ENCODE measurements around the gene RAC3. TPM values are rescaled to one million over a fixed set of nuclear protein-coding genes. Genes with fewer than 3 reads are reported as not detected.

Gene RAC3
- polyA plus RNA-seq, 6 donors from 2014 or later: not detected

DNA sequence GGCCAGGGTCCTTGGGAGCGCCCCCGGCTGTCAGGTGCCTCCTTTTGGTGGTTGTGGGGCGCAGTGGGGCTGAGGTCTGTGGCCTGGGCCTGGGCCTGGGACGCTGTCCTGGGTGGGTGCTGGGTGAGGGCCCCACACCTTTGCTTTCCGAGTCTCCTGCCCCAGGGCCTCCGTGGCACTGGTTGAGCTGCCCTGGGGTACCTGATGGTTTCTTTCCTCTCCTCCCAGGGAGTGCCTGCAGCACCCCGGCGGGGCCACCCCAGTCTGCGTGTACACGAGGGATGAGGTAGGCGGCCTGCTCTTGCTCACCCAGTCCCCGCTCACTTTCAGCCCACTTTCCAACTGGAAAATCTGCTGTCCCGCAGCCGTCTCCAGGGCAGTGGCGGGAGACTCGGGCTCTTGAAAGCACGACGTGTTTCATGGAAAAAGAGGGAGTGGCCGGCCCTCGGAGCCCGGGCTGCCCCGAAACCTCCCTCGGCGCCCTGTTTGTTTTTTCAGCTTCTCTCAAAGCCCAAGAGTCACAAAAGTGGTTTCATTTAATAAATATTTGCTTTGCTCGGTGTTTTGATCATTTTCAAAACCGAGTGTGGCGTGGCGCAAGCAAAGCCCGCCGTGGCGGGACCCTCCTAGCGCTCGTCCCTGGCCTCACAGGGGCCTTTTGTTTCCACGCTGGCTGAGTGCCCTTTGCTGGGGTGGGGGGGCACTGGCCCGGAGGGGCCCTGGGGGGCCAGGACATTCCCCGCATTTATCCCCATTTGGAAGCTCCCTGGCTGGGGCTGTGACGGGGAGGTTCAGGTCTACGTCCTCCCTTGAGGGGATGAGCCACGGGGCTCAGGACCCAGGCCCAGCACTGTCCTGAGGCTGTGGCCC is 36.6 kb upstream of the RAC3 start:
- Mint-ChIP-seq H3K9me3 (no peaks in the 10 kb centered on the region), H3K4me1 (peaks cover 0 to 18% (median 5%) of the 10 kb centered on the region in 3 donors), H3K27me3 (no peaks in the 10 kb centered on the region)

DNA sequence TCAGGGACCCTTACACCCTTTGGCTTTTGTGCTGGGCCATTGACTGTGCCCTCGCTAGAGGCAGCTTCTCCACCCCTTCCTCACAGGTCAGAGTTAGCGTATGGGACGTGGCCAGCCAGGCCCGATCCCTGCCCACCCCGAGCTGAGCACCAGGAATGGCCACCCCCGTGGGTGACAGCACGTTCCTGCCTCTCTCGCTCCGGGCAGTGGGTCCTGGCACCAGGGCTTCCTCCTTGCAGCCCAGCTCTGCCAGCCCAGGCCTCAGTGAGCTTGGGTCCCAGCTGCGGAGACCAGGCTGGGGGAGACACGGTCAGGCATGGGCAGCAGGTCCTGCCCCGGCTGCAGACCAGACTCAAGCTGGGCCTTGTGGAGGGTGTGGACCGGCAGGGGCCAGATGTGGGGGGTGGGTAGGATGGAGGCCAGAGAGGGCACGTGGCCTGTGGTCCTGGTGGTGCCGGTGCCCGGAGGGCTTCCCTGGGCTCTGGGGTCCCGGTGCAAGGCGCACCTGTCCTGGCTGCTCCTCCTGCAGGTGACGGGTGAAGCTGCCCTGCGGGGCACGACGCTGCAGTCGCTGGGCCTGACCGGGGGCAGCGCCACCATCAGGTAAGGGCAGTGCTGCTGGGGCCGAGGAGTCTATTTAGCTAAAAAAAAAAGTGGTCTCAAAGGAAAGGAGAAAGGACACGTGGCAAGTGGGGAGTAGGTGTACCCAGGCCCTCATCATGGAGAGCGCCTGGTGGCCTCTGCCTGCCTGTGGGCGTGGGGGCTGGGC is 35.8 kb upstream of the RAC3 start:
- DNase-seq (no peak), ATAC-seq (ENCODE audit: low read depth in 2 of 2) (no peak)
- H3K36me3 Mint-ChIP-seq: no peaks in the 10 kb centered on the region
- H3K4me3 Mint-ChIP-seq: no peak overlapping the region
- peaks cover 0 to 18% (median 3%) of the 10 kb centered on the region in 3 donors for H3K4me1 Mint-ChIP-seq
- no peak overlapping the region for H3K27ac Mint-ChIP-seq
- H3K27me3 Mint-ChIP-seq: no peaks in the 10 kb centered on the region
- H3K9me3 Mint-ChIP-seq: no peaks in the 10 kb centered on the region

More for the DNA sequence above, 36.6 kb upstream of the RAC3 start:
- ATAC-seq (ENCODE audit: low read depth in 2 of 2): no peak
- Mint-ChIP-seq H3K36me3 (no peaks in the 10 kb centered on the region), H3K4me3 (no peak overlapping the region), H3K27ac (no peak overlapping the region)
- no peak for DNase-seq

DNA sequence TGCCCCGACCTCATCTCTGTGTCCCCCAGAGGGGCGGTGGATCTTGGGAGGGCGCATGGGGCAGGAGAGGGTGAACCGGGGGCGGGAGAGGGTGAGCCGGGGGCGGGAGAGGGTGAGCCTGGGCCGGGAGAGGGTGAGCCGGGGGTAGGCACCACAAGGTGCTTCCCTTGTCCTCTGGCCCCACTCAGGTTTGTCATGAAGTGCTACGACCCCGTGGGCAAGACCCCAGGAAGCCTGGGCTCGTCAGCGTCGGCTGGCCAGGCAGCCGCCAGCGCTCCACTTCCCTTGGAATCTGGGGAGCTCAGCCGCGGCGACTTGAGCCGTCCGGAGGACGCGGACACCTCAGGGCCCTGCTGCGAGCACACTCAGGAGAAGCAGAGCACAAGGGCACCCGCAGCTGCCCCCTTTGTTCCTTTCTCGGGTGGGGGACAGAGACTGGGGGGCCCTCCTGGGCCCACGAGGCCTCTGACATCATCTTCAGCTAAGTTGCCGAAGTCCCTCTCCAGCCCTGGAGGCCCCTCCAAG is 35.2 kb upstream of the RAC3 start:
- Mint-ChIP-seq H3K9me3 (no peaks in the 10 kb centered on the region), H3K36me3 (no peaks in the 10 kb centered on the region), H3K27ac (no peak overlapping the region), H3K4me1 (peaks cover 0 to 11% (median 0%) of the 10 kb centered on the region in 3 donors), H3K27me3 (no peaks in the 10 kb centered on the region), H3K4me3 (no peak overlapping the region)
- DNase-seq (no peak), ATAC-seq (ENCODE audit: low read depth in 2 of 2) (no peak)

DNA sequence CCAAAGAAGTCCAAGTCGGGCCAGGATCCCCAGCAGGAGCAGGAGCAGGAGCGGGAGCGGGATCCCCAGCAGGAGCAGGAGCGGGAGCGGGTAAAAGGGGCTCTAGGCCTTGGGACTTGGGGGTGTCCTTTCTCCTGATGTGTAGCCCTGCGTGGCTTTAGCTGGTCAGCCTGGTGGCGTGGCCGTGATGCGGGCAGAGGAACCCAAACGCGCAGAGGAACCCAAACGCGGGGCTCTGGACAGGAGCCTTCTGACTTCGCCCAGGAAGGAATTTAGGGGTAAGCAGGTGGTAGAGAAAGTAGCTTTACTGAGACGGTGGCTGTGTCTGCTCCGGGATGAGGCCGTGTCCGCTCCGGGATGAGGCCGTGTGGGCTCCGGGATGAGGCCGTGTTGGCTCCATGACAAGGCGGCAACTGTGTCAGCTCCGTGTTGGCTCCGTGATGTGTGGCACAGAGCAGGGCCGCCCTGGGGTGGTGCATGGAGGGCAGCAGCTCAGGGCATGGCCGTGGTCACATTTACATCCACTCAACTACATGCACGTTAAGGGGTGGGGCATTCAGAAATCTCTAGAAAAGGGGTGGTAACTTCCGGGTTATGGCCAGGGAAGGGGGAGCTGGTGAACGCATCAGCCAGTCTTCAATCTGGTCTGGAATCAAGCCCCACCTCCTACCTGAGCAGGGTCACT is 34.6 kb upstream of the RAC3 start:
- DNase-seq (no peak), ATAC-seq (ENCODE audit: low read depth in 2 of 2) (no peak)
- H3K9me3 Mint-ChIP-seq: no peaks in the 10 kb centered on the region
- peaks cover 0 to 9% (median 0%) of the 10 kb centered on the region in 3 donors for H3K4me1 Mint-ChIP-seq
- no peaks in the 10 kb centered on the region for H3K36me3 Mint-ChIP-seq
- H3K4me3 Mint-ChIP-seq: no peak overlapping the region
- H3K27ac Mint-ChIP-seq: no peak overlapping the region
- H3K27me3 Mint-ChIP-seq: no peaks in the 10 kb centered on the region

- DNase-seq: no peak
- Mint-ChIP-seq H3K27me3 (no peaks in the 10 kb centered on the region), H3K4me3 (no peak overlapping the region), H3K27ac (no peak overlapping the region), H3K9me3 (no peaks in the 10 kb centered on the region), H3K36me3 (no peaks in the 10 kb centered on the region), H3K4me1 (peaks cover 0 to 9% (median 0%) of the 10 kb centered on the region in 3 donors)
- ATAC-seq (ENCODE audit: low read depth in 2 of 2): no peak
Observed at GRCh38 chr17:81998212-81998611, 33.3 kb upstream of the RAC3 start.

DNA sequence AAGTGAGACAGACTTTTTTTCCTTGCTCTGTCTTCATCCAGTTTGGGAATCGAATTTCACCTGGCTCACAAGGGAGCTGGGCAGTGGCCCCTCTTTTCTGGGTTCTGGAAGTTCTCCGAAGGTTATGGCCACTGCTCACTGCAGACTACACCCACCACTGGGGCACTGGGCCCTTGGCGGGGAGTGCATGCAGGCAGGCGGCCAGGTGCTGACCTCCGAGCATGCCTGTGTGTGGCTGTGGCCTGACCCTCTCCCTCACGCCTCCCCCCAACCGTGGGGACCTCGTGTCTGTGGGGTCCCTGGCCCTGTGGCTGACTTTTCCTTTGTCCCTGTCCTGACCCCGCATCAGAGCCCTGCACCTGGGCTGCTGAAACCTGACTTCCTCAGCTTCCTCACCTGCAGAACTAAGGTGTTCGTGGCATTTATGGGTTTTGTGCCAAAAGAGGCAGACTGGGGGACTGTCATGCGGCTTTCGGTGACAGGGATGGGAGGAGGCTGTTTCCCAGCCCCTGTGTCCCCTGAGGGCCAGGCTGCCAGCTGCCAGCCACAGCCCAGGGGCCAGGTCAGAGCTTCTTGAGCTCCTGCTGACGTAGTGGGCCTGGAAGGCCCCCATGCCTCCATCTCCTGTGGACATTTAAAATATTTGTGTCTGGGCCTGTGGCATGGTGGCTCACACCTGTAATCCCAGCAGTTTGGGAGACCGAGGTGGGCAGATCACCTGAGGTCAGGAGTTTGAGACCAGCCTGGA is 32.6 kb upstream of the RAC3 start:
- Mint-ChIP-seq H3K27ac (no peak overlapping the region), H3K36me3 (no peaks in the 10 kb centered on the region), H3K4me3 (no peak overlapping the region), H3K4me1 (peaks cover 0 to 6% (median 0%) of the 10 kb centered on the region in 3 donors), H3K9me3 (no peaks in the 10 kb centered on the region), H3K27me3 (no peaks in the 10 kb centered on the region)
- ATAC-seq (ENCODE audit: low read depth in 2 of 2): no peak
- DNase-seq: no peak

GRCh38 chr17:81999587-81999975 is 31.9 kb upstream of the RAC3 start:
- ATAC-seq (ENCODE audit: low read depth in 2 of 2) (no peak), DNase-seq (no peak)
- no peaks in the 10 kb centered on the region for H3K27me3 Mint-ChIP-seq
- no peak overlapping the region for H3K27ac Mint-ChIP-seq
- no peaks in the 10 kb centered on the region for H3K36me3 Mint-ChIP-seq
- peaks cover 0 to 4% (median 0%) of the 10 kb centered on the region in 3 donors for H3K4me1 Mint-ChIP-seq
- H3K4me3 Mint-ChIP-seq: no peak overlapping the region
- H3K9me3 Mint-ChIP-seq: no peaks in the 10 kb centered on the region

DNA sequence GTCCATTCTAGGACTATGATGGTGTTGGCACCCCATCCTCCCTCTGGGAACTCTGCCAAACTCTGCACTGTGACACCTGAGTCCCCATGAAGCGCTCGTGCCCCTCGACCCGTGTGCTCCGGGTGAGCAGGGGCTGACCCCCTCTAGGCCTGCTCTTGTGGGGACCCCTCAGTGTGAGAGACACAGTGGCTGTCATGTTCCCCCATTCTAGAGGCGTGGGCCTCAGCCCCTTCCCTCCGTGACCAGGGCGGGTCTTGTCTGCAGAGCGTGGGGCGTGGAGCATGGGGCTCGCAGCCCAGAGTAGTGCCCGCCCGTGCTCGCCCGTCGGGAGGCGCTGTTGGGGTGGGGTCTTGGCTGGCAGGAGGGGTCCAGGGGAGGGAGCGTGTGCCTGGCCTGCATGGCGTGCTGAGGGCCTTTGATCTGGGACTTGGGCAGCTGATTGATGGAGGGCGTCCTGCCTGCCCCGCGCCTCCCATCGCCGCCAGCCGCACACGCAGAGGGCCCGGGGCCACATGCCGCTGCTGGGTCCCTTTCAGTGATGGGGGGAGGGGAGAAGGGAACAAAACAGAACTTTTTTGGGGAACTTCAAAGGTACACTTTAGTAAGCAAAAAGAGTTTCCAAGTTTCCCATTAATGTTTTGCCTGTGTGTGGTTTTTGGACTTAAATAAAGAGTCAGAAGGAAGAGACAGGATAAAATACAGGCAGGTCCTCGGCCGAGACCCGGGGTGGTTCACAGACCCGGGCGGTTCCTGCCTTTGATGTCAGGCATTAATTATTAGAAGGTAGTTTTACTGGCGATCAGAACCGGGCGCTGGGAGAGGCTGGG is 31.3 kb upstream of the RAC3 start:
- Mint-ChIP-seq H3K27me3 (no peaks in the 10 kb centered on the region), H3K9me3 (no peaks in the 10 kb centered on the region), H3K36me3 (no peaks in the 10 kb centered on the region), H3K4me3 (no peak overlapping the region), H3K4me1 (peaks cover 0 to 4% (median 0%) of the 10 kb centered on the region in 3 donors), H3K27ac (no peak overlapping the region)
- no peak for ATAC-seq (ENCODE audit: low read depth in 2 of 2)
- no peak for DNase-seq

DNA sequence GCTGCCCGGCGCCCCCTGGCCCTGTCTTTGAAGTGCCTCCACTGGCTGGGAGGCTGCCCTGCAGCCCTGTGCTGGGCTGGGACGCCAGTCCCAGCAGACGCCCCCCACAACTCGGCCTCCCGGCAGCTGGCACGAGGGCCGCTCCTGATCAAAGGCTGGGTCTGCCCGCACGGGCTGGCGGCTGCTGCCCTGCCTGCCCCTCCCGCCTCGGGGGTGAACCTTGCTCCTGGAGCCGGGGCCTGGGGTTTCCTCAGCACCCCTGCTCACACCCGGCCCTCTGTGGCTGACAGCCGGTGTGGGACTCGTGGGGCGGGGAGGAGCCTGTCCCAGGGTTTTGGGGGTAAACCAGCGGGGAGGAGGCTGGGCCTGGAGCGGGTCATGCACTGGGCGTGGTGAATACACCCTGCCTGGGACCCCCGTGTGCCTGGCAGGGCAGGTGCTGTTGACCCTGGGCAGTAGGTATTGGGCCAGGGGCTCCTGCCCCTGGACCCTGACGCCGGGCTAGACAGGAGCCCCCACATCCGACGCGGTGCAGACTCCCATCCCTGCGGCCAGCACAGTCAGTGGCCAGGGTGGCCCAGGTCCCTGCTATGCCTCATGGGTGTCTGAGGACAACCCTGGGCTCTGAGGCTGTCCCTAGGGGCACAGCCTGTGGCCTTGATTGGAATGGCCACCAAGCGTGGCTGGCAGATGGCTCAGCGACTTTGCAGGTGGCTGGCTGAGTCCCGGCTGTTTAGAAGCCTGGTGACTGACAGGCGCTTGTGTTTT is 30.5 kb upstream of the RAC3 start:
- ATAC-seq (ENCODE audit: low read depth in 2 of 2) (no peak), DNase-seq (no peak)
- Mint-ChIP-seq H3K36me3 (no peaks in the 10 kb centered on the region), H3K4me1 (peaks cover 0 to 4% (median 0%) of the 10 kb centered on the region in 3 donors), H3K27me3 (no peaks in the 10 kb centered on the region), H3K4me3 (no peak overlapping the region), H3K9me3 (no peaks in the 10 kb centered on the region), H3K27ac (no peak overlapping the region)

- Mint-ChIP-seq H3K4me1 (peaks cover 0 to 4% (median 0%) of the 10 kb centered on the region in 3 donors), H3K27ac (no peak overlapping the region), H3K9me3 (no peaks in the 10 kb centered on the region), H3K27me3 (no peaks in the 10 kb centered on the region), H3K4me3 (no peak overlapping the region), H3K36me3 (no peaks in the 10 kb centered on the region)
- ATAC-seq (ENCODE audit: low read depth in 2 of 2) (no peak), DNase-seq (no peak)
Observed at GRCh38 chr17:82001571-82002056, 29.9 kb upstream of the RAC3 start.

DNA sequence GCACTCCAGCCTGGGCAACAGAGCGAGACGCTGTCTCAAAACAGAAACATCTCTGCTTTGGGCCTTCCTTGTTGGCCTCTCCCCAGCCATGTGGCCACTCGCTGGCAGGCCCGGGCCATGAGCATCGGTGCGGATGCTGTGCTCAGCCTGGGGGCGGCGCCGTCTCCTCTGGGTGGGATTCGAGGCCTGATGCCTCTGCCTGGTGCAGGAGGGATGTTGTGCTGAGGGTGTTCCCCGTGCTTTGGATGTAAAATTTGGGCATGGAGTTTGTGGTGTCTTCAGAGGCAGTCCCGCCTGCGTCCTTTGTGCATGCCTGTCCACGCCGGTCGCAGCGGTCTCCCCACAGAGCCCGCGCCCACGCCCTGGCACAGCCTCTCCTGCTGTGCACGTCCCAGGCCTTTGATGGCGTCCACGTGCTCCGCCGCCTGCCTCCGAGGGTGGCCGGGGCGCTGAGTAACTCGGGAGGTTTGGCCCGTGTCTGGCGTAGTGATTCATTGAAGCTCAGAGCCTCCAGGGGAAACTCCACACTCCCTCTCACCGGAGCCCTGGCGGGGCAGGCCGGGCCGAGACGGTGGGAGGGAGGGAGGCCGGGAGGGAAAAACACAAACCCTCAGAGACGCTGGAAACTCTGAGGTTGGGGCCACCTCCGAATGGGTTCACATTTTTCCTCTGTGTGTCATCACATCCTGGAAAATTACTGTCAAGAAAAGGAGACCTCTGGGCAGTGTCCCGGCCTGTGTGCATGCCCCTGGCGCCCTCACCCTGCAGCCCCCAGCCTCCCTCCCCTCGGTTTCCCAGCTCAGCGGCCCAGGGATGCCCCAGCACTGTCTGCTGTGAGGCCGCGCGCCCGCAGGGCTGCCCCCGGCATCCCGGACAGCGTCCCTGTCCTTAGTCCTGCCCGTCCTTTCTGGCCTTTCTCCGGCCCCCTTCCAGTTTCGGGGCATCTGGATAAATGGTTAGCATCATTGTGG is 27.8 kb upstream of the RAC3 start:
- no peaks in the 10 kb centered on the region for H3K9me3 Mint-ChIP-seq
- no peak overlapping the region for H3K4me3 Mint-ChIP-seq
- no peak for DNase-seq
- no peak for ATAC-seq (ENCODE audit: low read depth in 2 of 2)
- H3K27me3 Mint-ChIP-seq: no peaks in the 10 kb centered on the region
- no peak overlapping the region for H3K27ac Mint-ChIP-seq
- H3K4me1 Mint-ChIP-seq: peaks cover 0 to 4% (median 0%) of the 10 kb centered on the region in 3 donors
- H3K36me3 Mint-ChIP-seq: no peaks in the 10 kb centered on the region

All from naive B cell (primary cell).